ENCODE measurements around the gene ARL14. TPM values are rescaled to one million over a fixed set of nuclear protein-coding genes. Genes with fewer than 3 reads are reported as not detected.

ARL14 gene
- total RNA-seq, 1 experiment from 2014 or later: not detected

- TF ChIP-seq ZSCAN18 (CRISPR knock-in tag; IDR thresholded peaks at IDR 0.05): no peak
- TF ChIP-seq KAT7 (CRISPR knock-in tag; IDR thresholded peaks at IDR 0.05; ENCODE audit: borderline replicate concordance): no peak
- TF ChIP-seq NFATC4 (CRISPR knock-in tag; IDR thresholded peaks at IDR 0.05): no peak
- no peak for TF ChIP-seq MYBL2 (CRISPR knock-in tag; IDR thresholded peaks at IDR 0.05)
- TF ChIP-seq ETV6 (CRISPR knock-in tag; IDR thresholded peaks at IDR 0.05): no peak
- no peak for TF ChIP-seq USF1 (CRISPR knock-in tag; IDR thresholded peaks at IDR 0.05)
- no peak for TF ChIP-seq ZNF219 (CRISPR knock-in tag; IDR thresholded peaks at IDR 0.05; ENCODE audit: borderline replicate concordance)
- TF ChIP-seq ZNF396 (CRISPR knock-in tag; IDR thresholded peaks at IDR 0.05; ENCODE audit: borderline replicate concordance): no peak
- TF ChIP-seq ATF2 (CRISPR knock-in tag; IDR thresholded peaks at IDR 0.05; ENCODE audit: borderline replicate concordance, low read depth): no peak
- TF ChIP-seq TEAD1 (CRISPR knock-in tag; IDR thresholded peaks at IDR 0.05): no peak
- no peak for TF ChIP-seq SMAD3 (CRISPR knock-in tag; IDR thresholded peaks at IDR 0.05; ENCODE audit: borderline replicate concordance)
- no peak for TF ChIP-seq ARID4B (CRISPR knock-in tag; IDR thresholded peaks at IDR 0.05; ENCODE audit: borderline replicate concordance)
These were observed 19.0 kb downstream of the ARL14 start (continued) for GRCh38 chr3:160695915-160696327.

GRCh38 chr3:160697637-160698380, 20.8 kb downstream of the ARL14 start:
- Mint-ChIP-seq H3K27me3 (ENCODE audit: low read depth) (no peaks in the 10 kb centered on the region), H3K27ac (no peak overlapping the region), H3K36me3 (no peaks in the 10 kb centered on the region), H3K4me1 (peaks cover 9% of the 10 kb centered on the region), H3K9me3 (no peaks in the 10 kb centered on the region), H3K4me3 (no peak overlapping the region)
- DNase-seq (ENCODE audit: low spot score): no peak
- ATAC-seq: no peak
- ChIA-PET CTCF (no interaction called here), POLR2A (no interaction called here)
- TF ChIP-seq TP53 (CRISPR knock-in tag; IDR thresholded peaks at IDR 0.05): no peak

GRCh38 chr3:160698599-160699195, 21.7 kb downstream of the ARL14 start:
- ATAC-seq (no peak), DNase-seq (ENCODE audit: low spot score) (no peak)
- no peak overlapping the region for H3K4me3 Mint-ChIP-seq
- H3K27me3 Mint-ChIP-seq (ENCODE audit: low read depth): no peaks in the 10 kb centered on the region
- POLR2A ChIA-PET: no interaction called here
- TF ChIP-seq ZNF263 (CRISPR knock-in tag; IDR thresholded peaks at IDR 0.05; ENCODE audit: low read depth) (no peak), E2F4 (CRISPR knock-in tag; IDR thresholded peaks at IDR 0.05; ENCODE audit: borderline replicate concordance, low read depth) (no peak), MAX (CRISPR knock-in tag; IDR thresholded peaks at IDR 0.05) (no peak), IRF2 (CRISPR knock-in tag; IDR thresholded peaks at IDR 0.05; ENCODE audit: borderline replicate concordance, low read depth) (no peak), ELF4 (CRISPR knock-in tag; IDR thresholded peaks at IDR 0.05; ENCODE audit: low read depth) (no peak), ERG (CRISPR knock-in tag; IDR thresholded peaks at IDR 0.05) (no peak), ZNF138 (CRISPR knock-in tag; conservative IDR thresholded peaks at IDR 0.05) (no peak)
- no peaks in the 10 kb centered on the region for H3K36me3 Mint-ChIP-seq
- no peak overlapping the region for H3K27ac Mint-ChIP-seq
- H3K4me1 Mint-ChIP-seq: peaks cover 6% of the 10 kb centered on the region
- no peaks in the 10 kb centered on the region for H3K9me3 Mint-ChIP-seq
- CTCF ChIA-PET: interaction anchor here (0.6 kb wide), 1 partner anchor 53 kb away, joined by 4 read pairs; no protein-coding TSS in a partner anchor
